SK-N-SH treated with all-trans-retinoic acid at 6 μM for 48 hours (cell line): Measurements from ENCODE around the gene COBL.

Experiments
- ARNTL ChIP-seq: fragments of 450-650 bp; formaldehyde crosslinking; IDR thresholded peaks from 2 replicates; pipeline ENCODE4 v1.5.0; 2020; ENCODE audit warnings: low read depth, mild to moderate bottlenecking, moderate library complexity, borderline replicate concordance
- RARB ChIP-seq: fragments of 250-450 bp; sonication (Bioruptor Pico); IDR thresholded peaks from 2 replicates; pipeline ENCODE4 v1.8.0; 2021; ENCODE audit warnings: mild to moderate bottlenecking, moderate library complexity
- TF ChIP-seq, protein P1 (sequence below): fragments of 250-450 bp; sonication (Bioruptor Pico); IDR thresholded peaks from 2 replicates; pipeline ENCODE4 v1.8.0; 2020; ENCODE audit warnings: mild to moderate bottlenecking, moderate library complexity, borderline replicate concordance

DNA sequence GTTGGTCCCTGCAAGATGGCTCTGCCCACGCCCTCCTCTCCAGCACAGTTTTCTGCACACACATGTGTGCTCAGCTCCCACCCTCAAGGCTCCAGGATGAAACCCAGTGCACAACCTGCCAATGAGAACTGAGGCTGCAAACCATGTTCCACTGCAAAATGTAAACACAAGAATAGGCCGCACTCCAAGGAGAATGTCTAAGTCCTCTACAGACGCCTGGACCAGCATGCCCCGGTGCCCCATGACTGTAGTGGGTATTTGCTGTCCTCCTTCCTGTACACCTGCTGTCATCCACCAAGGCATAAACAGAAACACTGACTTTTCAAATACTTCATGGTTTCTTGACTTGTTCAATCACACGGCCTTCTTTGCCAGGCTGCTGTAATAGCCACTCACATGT, 72.6 kb downstream of the COBL start:
- TF ChIP-seq RARB (CRISPR knock-in tag) (no peak), ARNTL (CRISPR knock-in tag) (no peak)
- TF ChIP-seq, protein P1, sequence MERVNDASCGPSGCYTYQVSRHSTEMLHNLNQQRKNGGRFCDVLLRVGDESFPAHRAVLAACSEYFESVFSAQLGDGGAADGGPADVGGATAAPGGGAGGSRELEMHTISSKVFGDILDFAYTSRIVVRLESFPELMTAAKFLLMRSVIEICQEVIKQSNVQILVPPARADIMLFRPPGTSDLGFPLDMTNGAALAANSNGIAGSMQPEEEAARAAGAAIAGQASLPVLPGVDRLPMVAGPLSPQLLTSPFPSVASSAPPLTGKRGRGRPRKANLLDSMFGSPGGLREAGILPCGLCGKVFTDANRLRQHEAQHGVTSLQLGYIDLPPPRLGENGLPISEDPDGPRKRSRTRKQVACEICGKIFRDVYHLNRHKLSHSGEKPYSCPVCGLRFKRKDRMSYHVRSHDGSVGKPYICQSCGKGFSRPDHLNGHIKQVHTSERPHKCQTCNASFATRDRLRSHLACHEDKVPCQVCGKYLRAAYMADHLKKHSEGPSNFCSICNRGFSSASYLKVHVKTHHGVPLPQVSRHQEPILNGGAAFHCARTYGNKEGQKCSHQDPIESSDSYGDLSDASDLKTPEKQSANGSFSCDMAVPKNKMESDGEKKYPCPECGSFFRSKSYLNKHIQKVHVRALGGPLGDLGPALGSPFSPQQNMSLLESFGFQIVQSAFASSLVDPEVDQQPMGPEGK: no peak
